ENCODE results near the gene PIGX. TPM values are rescaled to one million over a fixed set of nuclear protein-coding genes. Genes with fewer than 3 reads are reported as not detected.
A peak's percentile ranks its signal among the peaks of the same experiment; 100 is the strongest.

PIGX gene
- total RNA-seq: 10 to 100 TPM in 7 of 8 experiments, 1 to 10 TPM in 1; 9.8 to 35.3 (median 24.3) TPM

- in situ Hi-C loops (cut with MboI; ENCODE audit: low pct_unique_long_range_greater_than_20kb in 2 of 9, low sequenced_read_pairs in 9 of 9, unreplicated experiment in 9 of 9): no loop called here
- peak within 1 kb of the TSS; percentile 78 to 99 (median 89) for H3K4me3 ChIP-seq
- whole genome bisulfite sequencing, 10 experiments: 0 to 30% (median 1%) methylated on average over 1 to 17 of the region's 68 CpGs; no CpG with 5 or more reads in 2 of the 10 experiments
Observed at GRCh38 chr3:196711838-196712513, at the start of gene PIGX, which contains the start of gene CEP19. PIGX (plus strand) TSS chr3:196712377. CEP19 (minus strand) TSS chr3:196712250; CDS start chr3:196708657, 3,593 bp downstream.

GRCh38 chr3:196662711-196663571, 49.2 kb upstream of the PIGX start:
- 34 to 83% (median 61%) methylated on average over 1 to 12 of the region's 15 CpGs; no CpG with 5 or more reads in 1 of the 10 experiments for WGBS, 10 experiments
- Histone ChIP-seq H3K27ac (no peak overlapping the region), H3K4me1 (replicated peaks in 1 of 2) (peaks cover 10 to 12% of the 10 kb centered on the region in 2 donors), H3K4me3 (no peak overlapping the region)
- peak in 2 of 8 experiments; percentile 29 to 52 for ATAC-seq (replicated peaks in 6 of 8)
- in situ Hi-C loops (cut with MboI; ENCODE audit: low pct_unique_long_range_greater_than_20kb in 2 of 9, low sequenced_read_pairs in 9 of 9, unreplicated experiment in 9 of 9): no loop called here

More at GRCh38 chr3:196711838-196712513, at the start of gene PIGX, which contains the start of gene CEP19:
- H3K27ac ChIP-seq: peak within 1 kb of the TSS; percentile 82 to 87
- H3K4me1 ChIP-seq (replicated peaks in 1 of 2): peaks cover 6% of the 10 kb centered on the region in 2 donors
- ATAC-seq (replicated peaks in 6 of 8): peak; percentile 76 to 93 (median 89)

GRCh38 chr3:196666001-196666867, 45.9 kb upstream of the PIGX start:
- WGBS, 10 experiments: 0 to 52% (median 33%) methylated on average over 2 to 18 of the region's 23 CpGs; no CpG with 5 or more reads in 1 of the 10 experiments
- Histone ChIP-seq H3K27ac (peak overlapping the region; percentile 61 to 74), H3K4me3 (no peak overlapping the region), H3K4me1 (replicated peaks in 1 of 2) (peaks cover 10 to 17% of the 10 kb centered on the region in 2 donors)
- in situ Hi-C loops (cut with MboI; ENCODE audit: low pct_unique_long_range_greater_than_20kb in 2 of 9, low sequenced_read_pairs in 9 of 9, unreplicated experiment in 9 of 9): no loop called here
- ATAC-seq (replicated peaks in 6 of 8): peak in 6 of 8 experiments; percentile 62 to 99 (median 97)

GRCh38 chr3:196667056-196667825, 44.9 kb upstream of the PIGX start:
- no peak overlapping the region for H3K4me3 ChIP-seq
- in situ Hi-C loops (cut with MboI; ENCODE audit: low pct_unique_long_range_greater_than_20kb in 2 of 9, low sequenced_read_pairs in 9 of 9, unreplicated experiment in 9 of 9): no loop called here
- no peak for ATAC-seq (replicated peaks in 6 of 8)
- peaks cover 10 to 17% of the 10 kb centered on the region in 2 donors for H3K4me1 ChIP-seq (replicated peaks in 1 of 2)
- 33 to 100% (median 93%) methylated on average over 1 to 8 of the region's 14 CpGs for WGBS, 10 experiments
- no peak overlapping the region for H3K27ac ChIP-seq

GRCh38 chr3:196670339-196670738, 41.8 kb upstream of the PIGX start:
- peak in 3 of 8 experiments; percentile 16 to 43 (median 31) for ATAC-seq (replicated peaks in 6 of 8)
- WGBS, 10 experiments: 0 to 100% (median 64%) methylated on average over 1 to 3 of the region's 6 CpGs; no CpG with 5 or more reads in 5 of the 10 experiments
- Histone ChIP-seq H3K4me1 (replicated peaks in 1 of 2) (peaks cover 10 to 17% of the 10 kb centered on the region in 2 donors), H3K27ac (no peak overlapping the region), H3K4me3 (no peak overlapping the region)
- in situ Hi-C loops (cut with MboI; ENCODE audit: low pct_unique_long_range_greater_than_20kb in 2 of 9, low sequenced_read_pairs in 9 of 9, unreplicated experiment in 9 of 9): no loop called here

- in situ Hi-C loops (cut with MboI; ENCODE audit: low pct_unique_long_range_greater_than_20kb in 2 of 9, low sequenced_read_pairs in 9 of 9, unreplicated experiment in 9 of 9): no loop called here
- H3K4me3 ChIP-seq: no peak overlapping the region
- WGBS, 10 experiments: 50 to 100% (median 87%) methylated on average over 1 to 3 of the region's 3 CpGs; no CpG with 5 or more reads in 1 of the 10 experiments
- peaks cover 0 to 5% of the 10 kb centered on the region in 2 donors for H3K4me1 ChIP-seq (replicated peaks in 1 of 2)
- H3K27ac ChIP-seq: no peak overlapping the region
- no peak for ATAC-seq (replicated peaks in 6 of 8)
Observed at GRCh38 chr3:196673632-196674031, 38.5 kb upstream of the PIGX start.

GRCh38 chr3:196677353-196677752, 34.8 kb upstream of the PIGX start:
- Histone ChIP-seq H3K4me1 (replicated peaks in 1 of 2) (no peaks in the 10 kb centered on the region), H3K4me3 (no peak overlapping the region), H3K27ac (no peak overlapping the region)
- no peak for ATAC-seq (replicated peaks in 6 of 8)
- in situ Hi-C loops (cut with MboI; ENCODE audit: low pct_unique_long_range_greater_than_20kb in 2 of 9, low sequenced_read_pairs in 9 of 9, unreplicated experiment in 9 of 9): no loop called here
- WGBS, 10 experiments: 0 to 100% (median 13%) methylated on average over 1 of the region's 1 CpG; no CpG with 5 or more reads in 5 of the 10 experiments

GRCh38 chr3:196677931-196678330, 34.2 kb upstream of the PIGX start:
- H3K4me3 ChIP-seq: no peak overlapping the region
- 50 to 100% (median 88%) methylated on average over 1 of the region's 1 CpG; no CpG with 5 or more reads in 4 of the 10 experiments for WGBS, 10 experiments
- no peaks in the 10 kb centered on the region for H3K4me1 ChIP-seq (replicated peaks in 1 of 2)
- ATAC-seq (replicated peaks in 6 of 8): no peak
- no peak overlapping the region for H3K27ac ChIP-seq
- in situ Hi-C loops (cut with MboI; ENCODE audit: low pct_unique_long_range_greater_than_20kb in 2 of 9, low sequenced_read_pairs in 9 of 9, unreplicated experiment in 9 of 9): no loop called here

- Histone ChIP-seq H3K27ac (no peak overlapping the region), H3K4me3 (no peak overlapping the region), H3K4me1 (replicated peaks in 1 of 2) (peaks cover 0 to 4% of the 10 kb centered on the region in 2 donors)
- WGBS, 10 experiments: 0 to 67% (median 24%) methylated on average over 1 to 20 of the region's 24 CpGs; no CpG with 5 or more reads in 2 of the 10 experiments
- ATAC-seq (replicated peaks in 6 of 8): peak; percentile 57 to 89 (median 65)
- in situ Hi-C loops (cut with MboI; ENCODE audit: low pct_unique_long_range_greater_than_20kb in 2 of 9, low sequenced_read_pairs in 9 of 9, unreplicated experiment in 9 of 9): loop anchor here in 2 of 9 experiments (10.0 kb wide), 1 partner anchor 70 kb away; no protein-coding TSS in a partner anchor
Observed at GRCh38 chr3:196684548-196685407, 27.4 kb upstream of the PIGX start.

- Histone ChIP-seq H3K4me3 (no peak overlapping the region), H3K27ac (no peak overlapping the region), H3K4me1 (replicated peaks in 1 of 2) (peaks cover 0 to 4% of the 10 kb centered on the region in 2 donors)
- WGBS, 10 experiments: 0 to 100% (median 79%) methylated on average over 1 to 2 of the region's 2 CpGs; no CpG with 5 or more reads in 3 of the 10 experiments
- no peak for ATAC-seq (replicated peaks in 6 of 8)
- in situ Hi-C loops (cut with MboI; ENCODE audit: low pct_unique_long_range_greater_than_20kb in 2 of 9, low sequenced_read_pairs in 9 of 9, unreplicated experiment in 9 of 9): loop anchor here in 2 of 9 experiments (10.0 kb wide), 1 partner anchor 72 kb away; no protein-coding TSS in a partner anchor
Observed at GRCh38 chr3:196686436-196686835, 25.7 kb upstream of the PIGX start.

- H3K27ac ChIP-seq: no peak overlapping the region
- H3K4me1 ChIP-seq (replicated peaks in 1 of 2): peaks cover 0 to 4% of the 10 kb centered on the region in 2 donors
- in situ Hi-C loops (cut with MboI; ENCODE audit: low pct_unique_long_range_greater_than_20kb in 2 of 9, low sequenced_read_pairs in 9 of 9, unreplicated experiment in 9 of 9): loop anchor here in 2 of 9 experiments (10.0 kb wide), 1 partner anchor 74 kb away; no protein-coding TSS in a partner anchor
- H3K4me3 ChIP-seq: no peak overlapping the region
- no peak for ATAC-seq (replicated peaks in 6 of 8)
- 0 to 80% (median 52%) methylated on average over 1 to 5 of the region's 5 CpGs; no CpG with 5 or more reads in 4 of the 10 experiments for WGBS, 10 experiments
Observed at GRCh38 chr3:196688349-196688748, 23.8 kb upstream of the PIGX start.

All from motor neuron (in vitro differentiated cells).